ENCODE measurements around the gene TRIL.

Gene TRIL

DNA sequence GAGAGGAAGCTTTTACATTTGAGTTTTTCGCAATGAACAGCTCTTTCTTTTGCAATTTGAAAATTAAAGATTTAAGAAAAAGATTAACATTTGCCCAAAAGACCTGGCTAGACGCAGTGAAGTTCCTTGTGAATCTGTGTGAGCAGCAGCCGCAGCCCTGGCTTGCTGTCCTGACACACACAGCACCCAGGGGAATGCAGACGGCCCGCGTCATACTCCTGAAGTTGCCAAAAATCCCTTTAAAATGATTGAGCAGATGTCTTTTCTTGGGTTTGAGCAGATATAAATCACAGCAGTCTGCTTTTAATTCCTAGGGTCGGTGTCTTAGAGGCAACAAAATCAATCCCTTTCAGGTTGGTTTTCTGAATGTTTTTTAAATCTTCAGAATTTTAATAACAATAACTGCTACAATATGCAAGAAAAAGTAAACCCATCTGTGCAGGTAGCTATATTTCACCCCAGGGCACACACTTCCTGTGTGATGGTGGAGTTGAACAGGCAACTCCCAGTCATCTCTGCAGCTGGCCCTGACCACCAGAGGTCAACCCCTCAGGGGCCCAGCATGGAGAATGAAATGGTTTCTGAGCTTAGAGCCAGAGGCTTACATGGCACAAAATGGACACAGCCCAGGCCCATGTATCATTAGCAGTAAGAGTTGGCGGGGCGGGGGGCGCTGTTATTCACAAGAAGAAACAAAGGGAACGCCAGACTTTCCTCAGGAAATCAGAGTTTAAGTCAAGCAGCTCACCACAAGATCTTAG is 32.2 kb upstream of the TRIL start:
- TF ChIP-seq, protein P1, sequence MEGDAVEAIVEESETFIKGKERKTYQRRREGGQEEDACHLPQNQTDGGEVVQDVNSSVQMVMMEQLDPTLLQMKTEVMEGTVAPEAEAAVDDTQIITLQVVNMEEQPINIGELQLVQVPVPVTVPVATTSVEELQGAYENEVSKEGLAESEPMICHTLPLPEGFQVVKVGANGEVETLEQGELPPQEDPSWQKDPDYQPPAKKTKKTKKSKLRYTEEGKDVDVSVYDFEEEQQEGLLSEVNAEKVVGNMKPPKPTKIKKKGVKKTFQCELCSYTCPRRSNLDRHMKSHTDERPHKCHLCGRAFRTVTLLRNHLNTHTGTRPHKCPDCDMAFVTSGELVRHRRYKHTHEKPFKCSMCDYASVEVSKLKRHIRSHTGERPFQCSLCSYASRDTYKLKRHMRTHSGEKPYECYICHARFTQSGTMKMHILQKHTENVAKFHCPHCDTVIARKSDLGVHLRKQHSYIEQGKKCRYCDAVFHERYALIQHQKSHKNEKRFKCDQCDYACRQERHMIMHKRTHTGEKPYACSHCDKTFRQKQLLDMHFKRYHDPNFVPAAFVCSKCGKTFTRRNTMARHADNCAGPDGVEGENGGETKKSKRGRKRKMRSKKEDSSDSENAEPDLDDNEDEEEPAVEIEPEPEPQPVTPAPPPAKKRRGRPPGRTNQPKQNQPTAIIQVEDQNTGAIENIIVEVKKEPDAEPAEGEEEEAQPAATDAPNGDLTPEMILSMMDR (conservative IDR thresholded peaks at IDR 0.05; ENCODE audit: low read depth), result no peak
- no peak for DNase-seq (ENCODE audit: low spot score)
- POLR2A ChIA-PET (ENCODE audit: low non-redundant PET), result no interaction called here
- H3K27ac ChIP-seq, result no peak overlapping the region
- CTCF ChIA-PET, result interaction anchor here (0.6 to 0.7 kb wide), 2 partner anchors 56 to 537 kb away, joined by 4 to 5 read pairs; no protein-coding TSS in a partner anchor

DNA sequence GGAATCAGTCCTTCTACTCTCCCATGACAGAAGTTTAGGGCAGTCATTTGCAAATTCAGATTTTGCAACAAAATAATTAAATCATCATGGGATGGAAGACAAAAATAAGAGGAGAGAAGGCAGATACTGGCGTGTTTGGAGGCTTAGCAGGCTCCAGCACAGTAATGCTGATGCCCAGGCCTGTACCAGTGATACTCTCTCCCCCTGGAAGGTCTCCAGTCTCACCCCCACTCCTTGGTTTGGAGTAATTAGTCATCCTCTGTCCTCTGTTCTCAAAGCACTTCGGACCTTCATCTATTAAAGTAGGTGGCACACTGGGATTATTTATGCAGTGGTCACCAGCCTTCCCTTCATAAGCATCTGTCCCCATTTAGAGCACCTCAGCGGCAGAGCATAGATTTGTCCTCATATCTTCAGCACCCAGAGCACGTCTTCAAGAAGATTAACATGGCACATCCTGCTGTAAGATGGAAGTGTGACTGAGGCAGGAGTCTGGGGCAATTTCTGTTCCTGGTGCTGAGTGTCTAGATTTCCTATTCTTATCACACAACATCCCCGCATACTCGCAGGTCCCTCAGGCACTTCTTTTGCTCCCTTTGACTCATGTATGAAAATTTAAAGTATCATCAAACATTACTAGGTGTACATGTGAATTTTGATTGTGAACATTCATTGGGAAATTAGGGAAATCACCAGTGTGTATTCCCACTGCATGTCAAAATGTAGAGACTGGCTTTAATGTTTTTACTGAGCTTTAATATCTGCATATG is 31.3 kb upstream of the TRIL start:
- H3K27ac ChIP-seq, result peak overlapping the region; percentile 18; the same call in 1 of the 2 replicates
- ChIA-PET CTCF (interaction anchor here (0.6 to 1.0 kb wide), 2 partner anchors 62 to 538 kb away, joined by 4 read pairs; no protein-coding TSS in a partner anchor), POLR2A (ENCODE audit: low non-redundant PET) (no interaction called here)
- DNase-seq (ENCODE audit: low spot score), result no peak
- TF ChIP-seq, protein P1 (conservative IDR thresholded peaks at IDR 0.05; ENCODE audit: low read depth), result no peak

DNA sequence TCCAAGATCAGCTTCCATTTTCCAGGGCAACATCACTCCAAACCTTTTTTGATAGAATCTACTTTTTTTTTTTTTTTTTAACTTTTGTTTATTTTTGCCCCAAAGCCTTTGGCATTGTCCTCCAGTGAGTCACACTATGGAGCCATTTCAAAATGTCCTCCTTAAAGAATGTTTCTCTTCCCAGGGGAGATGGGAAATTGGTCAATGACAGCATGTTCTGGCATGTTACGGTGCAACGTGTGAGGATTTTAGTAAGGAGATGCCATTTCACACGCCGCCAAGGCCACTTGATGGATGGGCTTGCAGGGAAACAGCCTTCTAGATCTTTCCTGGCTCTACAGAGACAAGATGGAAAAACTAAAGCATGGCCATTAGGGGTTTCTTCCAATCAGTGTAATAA is 30.7 kb upstream of the TRIL start:
- ChIA-PET POLR2A (ENCODE audit: low non-redundant PET) (no interaction called here), CTCF (interaction anchor here (1.0 kb wide), 1 partner anchor 62 kb away, joined by 4 read pairs; no protein-coding TSS in a partner anchor)
- DNase-seq (ENCODE audit: low spot score), result peak; percentile 73
- no peak overlapping the region for H3K27ac ChIP-seq
- TF ChIP-seq, protein P1 (conservative IDR thresholded peaks at IDR 0.05; ENCODE audit: low read depth), result no peak

DNA sequence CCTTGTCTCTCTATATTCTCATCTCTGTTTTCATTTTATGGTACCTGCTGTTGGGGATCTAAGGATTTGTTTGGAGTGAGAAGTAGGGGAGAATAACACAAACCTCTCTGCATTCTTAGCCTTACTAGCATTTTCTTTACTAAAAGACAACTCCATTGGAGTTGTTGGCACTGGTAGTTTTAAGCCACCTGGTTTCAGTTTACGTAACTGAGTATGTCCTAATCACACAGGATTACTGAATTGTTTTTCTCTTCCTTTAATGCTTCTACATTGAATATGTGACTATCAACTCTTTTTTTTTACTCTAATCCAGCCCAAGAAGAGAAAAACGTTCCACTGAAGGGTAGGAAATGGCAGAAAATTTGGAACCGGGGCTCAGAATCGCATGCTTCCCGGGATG is 30.0 kb upstream of the TRIL start:
- POLR2A ChIA-PET (ENCODE audit: low non-redundant PET), result no interaction called here
- no peak overlapping the region; the same call in 1 of the 2 replicates for H3K27ac ChIP-seq
- DNase-seq (ENCODE audit: low spot score), result no peak
- CTCF ChIA-PET, result interaction anchor here (1.0 kb wide), 1 partner anchor 61 kb away, joined by 4 read pairs; no protein-coding TSS in a partner anchor
- TF ChIP-seq, protein P1 (conservative IDR thresholded peaks at IDR 0.05; ENCODE audit: low read depth), result no peak

DNA sequence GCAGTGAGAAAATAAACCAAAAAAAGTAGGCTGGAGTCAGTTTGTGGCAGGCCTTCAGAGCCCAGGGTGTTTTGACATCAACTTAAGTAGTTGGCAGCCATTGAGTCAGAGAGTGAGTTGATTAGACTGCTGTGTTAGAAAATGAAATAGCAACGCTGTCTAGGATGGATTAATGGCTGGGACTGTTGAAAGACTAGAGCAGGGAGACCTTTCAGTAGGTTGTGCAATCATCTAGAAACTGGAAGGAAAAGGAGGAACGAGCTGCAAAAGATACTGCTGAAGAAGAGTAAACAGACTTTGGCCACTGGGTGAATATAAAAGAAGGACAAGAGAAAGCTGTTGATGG is 28.6 kb upstream of the TRIL start:
- POLR2A ChIA-PET (ENCODE audit: low non-redundant PET), result no interaction called here
- DNase-seq (ENCODE audit: low spot score), result no peak
- CTCF ChIA-PET, result no interaction called here
- no peak overlapping the region for H3K27ac ChIP-seq
- TF ChIP-seq, protein P1 (conservative IDR thresholded peaks at IDR 0.05; ENCODE audit: low read depth), result no peak

DNA sequence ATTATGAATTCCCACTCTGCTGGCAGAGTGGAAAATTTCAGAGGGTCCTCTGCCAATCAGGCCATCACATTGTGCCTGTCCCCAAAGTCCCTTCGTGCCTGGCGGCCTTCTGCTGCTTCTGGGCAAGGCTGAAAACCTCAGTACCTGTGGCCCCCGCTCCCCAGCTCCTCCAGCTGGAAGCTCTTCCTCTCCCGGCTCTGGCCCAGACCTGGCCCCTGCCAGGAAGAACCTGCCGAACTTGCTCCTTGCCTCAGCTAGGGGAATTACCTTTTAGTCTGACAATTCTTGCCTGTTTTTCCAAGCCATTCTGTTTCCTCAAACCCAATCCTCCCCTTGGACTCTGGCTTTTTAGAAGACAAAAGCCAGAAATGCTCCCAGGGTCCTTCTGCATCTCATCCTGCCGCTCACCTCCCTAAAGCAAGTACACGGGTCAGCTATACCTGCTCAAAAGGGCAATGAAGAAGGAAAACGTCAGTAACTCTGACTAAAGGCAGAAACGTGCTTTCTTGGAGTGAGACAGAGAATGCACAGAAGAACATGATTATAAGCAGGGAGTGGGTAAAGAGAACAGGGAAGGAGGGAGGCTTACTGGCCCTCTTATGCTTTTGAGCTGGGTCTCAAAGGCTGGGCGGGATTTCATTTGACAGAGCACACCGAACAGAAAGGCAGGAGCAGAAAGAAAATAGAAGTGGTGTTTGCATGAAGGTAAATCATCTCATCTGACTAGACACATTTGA is 28.1 kb upstream of the TRIL start:
- TF ChIP-seq, protein P1 (conservative IDR thresholded peaks at IDR 0.05; ENCODE audit: low read depth), result no peak
- no peak for DNase-seq (ENCODE audit: low spot score)
- POLR2A ChIA-PET (ENCODE audit: low non-redundant PET), result no interaction called here
- no peak overlapping the region for H3K27ac ChIP-seq
- CTCF ChIA-PET, result no interaction called here

All from RWPE1 (cell line).